ENCODE measurements around the gene SPDYE1. TPM values are rescaled to one million over a fixed set of nuclear protein-coding genes. Genes with fewer than 3 reads are reported as not detected.
"Not testable (repeated sequence)": the region's sequence is repeated elsewhere in the genome, so short reads cannot be mapped to it uniquely, and the experiment has no call there.

The SPDYE1 gene
- total RNA-seq, 1 donor from 2014 or later = not detected

DNA sequence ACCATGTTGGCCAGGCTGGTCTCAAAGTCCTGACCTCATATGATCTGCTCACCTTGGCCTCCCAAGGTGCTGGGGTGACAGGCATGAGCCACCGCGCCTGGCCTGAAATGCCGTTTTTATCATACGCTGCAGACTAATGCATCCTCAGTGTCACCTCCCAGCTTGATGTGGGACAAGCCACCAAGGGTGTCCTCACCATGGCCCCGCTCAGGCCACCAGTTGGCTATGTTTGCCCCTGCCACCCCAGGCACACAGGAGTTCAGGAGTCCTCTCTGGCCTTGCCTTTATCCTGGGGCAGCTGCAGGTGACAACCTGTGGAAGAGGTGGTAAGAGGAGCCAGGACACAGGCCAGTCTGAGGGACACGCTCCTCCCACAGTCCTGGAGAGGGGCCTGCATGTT lies 3.0 kb upstream of the SPDYE1 start:
- DNase-seq (ENCODE audit: low read depth); H3K27me3 ChIP-seq (ENCODE audit: control insufficient read depth, insufficient read depth, low read length); H3K4me3 ChIP-seq (ENCODE audit: low read depth, low read length); H3K36me3 ChIP-seq (ENCODE audit: control insufficient read depth, insufficient read depth, low read length): not testable (repeated sequence)

DNA sequence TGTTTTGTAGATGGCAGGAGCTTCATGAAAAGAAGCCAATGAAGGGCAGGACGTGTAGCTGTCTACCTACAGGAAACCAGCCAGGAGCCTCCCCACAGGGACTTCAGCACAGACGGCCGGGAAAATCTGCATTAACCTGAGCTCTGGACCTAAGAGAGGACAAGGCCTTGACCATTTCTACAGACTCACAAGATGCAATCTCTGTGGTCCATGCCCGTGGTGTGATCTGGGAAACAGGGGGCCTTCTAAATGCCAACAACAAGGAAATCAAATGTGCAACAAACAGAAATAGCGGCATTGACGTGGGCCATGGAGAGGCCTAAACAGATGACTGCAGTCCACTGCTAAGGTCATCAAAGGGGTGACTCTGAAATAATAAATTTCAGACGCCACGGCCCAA lies 14.4 kb downstream of the SPDYE1 start:
- DNase-seq (ENCODE audit: low read depth); H3K36me3 ChIP-seq (ENCODE audit: control insufficient read depth, insufficient read depth, low read length); H3K4me3 ChIP-seq (ENCODE audit: low read depth, low read length); H3K27me3 ChIP-seq (ENCODE audit: control insufficient read depth, insufficient read depth, low read length): not testable (repeated sequence)

DNA sequence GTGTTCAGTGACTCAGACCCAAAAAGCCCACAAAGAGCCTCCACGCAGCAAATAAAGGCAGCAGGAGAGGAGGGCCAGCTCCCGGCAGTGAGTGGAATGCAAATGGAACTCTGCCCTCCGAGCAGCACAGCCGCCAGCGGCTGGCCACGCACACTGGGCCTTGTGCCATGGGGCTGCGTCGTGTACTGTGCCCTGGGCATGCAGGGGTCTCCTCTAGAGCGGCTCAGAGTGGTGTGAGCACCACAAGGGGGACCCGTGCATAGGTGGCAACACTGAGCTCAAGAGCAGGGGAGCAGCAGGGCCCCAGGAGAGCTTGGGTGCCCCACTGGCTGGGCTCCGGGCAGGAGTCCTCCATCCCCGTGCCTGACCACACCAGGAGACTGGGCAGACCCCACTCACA lies 17.4 kb downstream of the SPDYE1 start:
- H3K4me3 ChIP-seq (ENCODE audit: low read depth, low read length); DNase-seq (ENCODE audit: low read depth); H3K27me3 ChIP-seq (ENCODE audit: control insufficient read depth, insufficient read depth, low read length); H3K36me3 ChIP-seq (ENCODE audit: control insufficient read depth, insufficient read depth, low read length): not testable (repeated sequence)

DNA sequence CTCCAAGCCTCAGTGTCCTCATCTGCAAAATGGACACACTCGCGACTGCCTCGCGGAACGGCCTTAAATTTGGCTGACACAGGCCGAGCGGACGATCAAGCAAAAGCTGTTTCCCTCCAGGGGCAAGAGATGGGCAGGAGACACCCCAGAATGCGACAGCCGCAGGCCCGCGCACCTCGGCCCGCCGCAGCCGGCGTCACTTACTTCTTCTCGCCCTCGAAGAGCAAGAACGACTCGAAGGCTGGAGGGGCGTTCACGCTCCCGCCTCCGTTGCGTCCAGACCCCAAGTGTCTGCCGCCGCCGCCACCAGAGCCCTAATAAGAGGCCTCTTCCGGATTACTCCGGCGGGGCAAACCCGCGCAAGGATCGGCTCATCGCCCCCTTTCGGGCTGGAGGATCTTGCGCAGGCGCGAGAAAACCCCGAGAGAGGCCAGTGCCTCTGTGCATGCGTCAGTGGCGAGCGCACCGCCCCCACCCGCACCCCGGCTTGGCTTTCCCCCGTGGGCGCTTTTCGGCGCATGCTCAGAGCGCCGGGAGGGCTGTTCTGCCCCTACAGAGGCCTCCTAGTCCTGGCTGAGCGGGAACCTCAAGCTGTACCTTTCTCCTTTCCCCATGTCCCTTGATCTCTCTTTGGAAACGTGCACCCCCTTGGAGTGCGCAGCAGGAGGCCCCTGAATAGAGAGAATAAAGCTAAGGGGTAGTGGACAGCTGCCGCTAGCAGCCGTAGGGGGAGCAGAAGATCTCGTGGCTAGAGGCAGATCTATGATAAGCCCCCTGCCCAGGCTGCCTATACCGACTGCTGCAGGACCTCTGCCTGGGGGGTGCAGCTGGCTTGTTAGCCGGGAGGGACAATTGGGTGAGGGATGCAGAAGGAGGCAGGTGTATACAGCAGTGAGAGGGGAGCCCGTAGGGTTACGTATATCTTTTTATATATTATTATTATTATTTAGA lies 21.4 kb downstream of the SPDYE1 start:
- H3K4me3 ChIP-seq (ENCODE audit: low read depth, low read length) = peak overlapping the region; percentile 62
- H3K27me3 ChIP-seq (ENCODE audit: control insufficient read depth, insufficient read depth, low read length); H3K36me3 ChIP-seq (ENCODE audit: control insufficient read depth, insufficient read depth, low read length): not testable (repeated sequence)
- TF ChIP-seq, protein P1, sequence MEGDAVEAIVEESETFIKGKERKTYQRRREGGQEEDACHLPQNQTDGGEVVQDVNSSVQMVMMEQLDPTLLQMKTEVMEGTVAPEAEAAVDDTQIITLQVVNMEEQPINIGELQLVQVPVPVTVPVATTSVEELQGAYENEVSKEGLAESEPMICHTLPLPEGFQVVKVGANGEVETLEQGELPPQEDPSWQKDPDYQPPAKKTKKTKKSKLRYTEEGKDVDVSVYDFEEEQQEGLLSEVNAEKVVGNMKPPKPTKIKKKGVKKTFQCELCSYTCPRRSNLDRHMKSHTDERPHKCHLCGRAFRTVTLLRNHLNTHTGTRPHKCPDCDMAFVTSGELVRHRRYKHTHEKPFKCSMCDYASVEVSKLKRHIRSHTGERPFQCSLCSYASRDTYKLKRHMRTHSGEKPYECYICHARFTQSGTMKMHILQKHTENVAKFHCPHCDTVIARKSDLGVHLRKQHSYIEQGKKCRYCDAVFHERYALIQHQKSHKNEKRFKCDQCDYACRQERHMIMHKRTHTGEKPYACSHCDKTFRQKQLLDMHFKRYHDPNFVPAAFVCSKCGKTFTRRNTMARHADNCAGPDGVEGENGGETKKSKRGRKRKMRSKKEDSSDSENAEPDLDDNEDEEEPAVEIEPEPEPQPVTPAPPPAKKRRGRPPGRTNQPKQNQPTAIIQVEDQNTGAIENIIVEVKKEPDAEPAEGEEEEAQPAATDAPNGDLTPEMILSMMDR (IDR thresholded peaks at IDR 0.05; ENCODE audit: insufficient read depth, low read length, poor library complexity, severe bottlenecking) = peak; percentile 69
- DNase-seq (ENCODE audit: low read depth) = peak; percentile 56

DNA sequence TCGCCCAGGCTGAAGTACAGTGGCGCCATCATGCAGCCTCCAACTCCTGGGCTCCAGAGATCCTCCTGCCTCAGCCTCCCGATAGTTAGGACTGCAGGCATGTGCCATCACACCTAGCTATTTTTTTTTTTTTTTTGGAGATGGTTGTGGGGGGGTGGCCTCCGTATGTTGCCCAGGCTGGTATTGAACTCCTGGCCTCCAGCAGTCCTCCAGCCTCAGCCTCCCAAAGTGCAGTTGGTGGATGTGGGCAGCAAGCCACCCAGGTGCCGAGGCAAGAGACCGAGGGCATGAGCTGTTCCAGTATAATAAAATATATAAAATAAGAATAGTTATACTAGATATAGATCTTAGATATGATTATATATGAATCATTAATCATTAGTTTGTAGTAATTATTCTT lies 22.1 kb downstream of the SPDYE1 start:
- not testable (repeated sequence) for H3K4me3 ChIP-seq (ENCODE audit: low read depth, low read length); H3K36me3 ChIP-seq (ENCODE audit: control insufficient read depth, insufficient read depth, low read length); H3K27me3 ChIP-seq (ENCODE audit: control insufficient read depth, insufficient read depth, low read length); DNase-seq (ENCODE audit: low read depth)

DNA sequence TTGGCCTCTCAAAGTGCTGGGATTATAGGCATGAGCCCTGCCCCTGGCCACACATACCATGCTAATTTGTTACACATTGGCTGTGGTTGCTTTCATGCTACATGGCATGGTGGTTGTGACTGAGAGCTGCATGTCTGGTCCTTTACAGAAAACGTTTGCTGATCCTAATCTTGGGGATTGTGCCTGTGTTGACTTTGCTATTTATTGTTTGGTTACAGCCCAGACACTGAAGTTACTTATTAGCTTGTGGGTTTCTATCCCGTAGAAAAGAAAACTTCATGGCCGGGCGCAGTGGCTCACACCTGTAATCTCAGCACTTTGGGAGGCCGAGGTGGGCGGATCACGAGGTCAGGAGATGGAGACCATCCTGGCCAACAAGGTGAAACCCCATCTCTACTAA lies 24.4 kb downstream of the SPDYE1 start:
- not testable (repeated sequence) for H3K36me3 ChIP-seq (ENCODE audit: control insufficient read depth, insufficient read depth, low read length); DNase-seq (ENCODE audit: low read depth)

DNA sequence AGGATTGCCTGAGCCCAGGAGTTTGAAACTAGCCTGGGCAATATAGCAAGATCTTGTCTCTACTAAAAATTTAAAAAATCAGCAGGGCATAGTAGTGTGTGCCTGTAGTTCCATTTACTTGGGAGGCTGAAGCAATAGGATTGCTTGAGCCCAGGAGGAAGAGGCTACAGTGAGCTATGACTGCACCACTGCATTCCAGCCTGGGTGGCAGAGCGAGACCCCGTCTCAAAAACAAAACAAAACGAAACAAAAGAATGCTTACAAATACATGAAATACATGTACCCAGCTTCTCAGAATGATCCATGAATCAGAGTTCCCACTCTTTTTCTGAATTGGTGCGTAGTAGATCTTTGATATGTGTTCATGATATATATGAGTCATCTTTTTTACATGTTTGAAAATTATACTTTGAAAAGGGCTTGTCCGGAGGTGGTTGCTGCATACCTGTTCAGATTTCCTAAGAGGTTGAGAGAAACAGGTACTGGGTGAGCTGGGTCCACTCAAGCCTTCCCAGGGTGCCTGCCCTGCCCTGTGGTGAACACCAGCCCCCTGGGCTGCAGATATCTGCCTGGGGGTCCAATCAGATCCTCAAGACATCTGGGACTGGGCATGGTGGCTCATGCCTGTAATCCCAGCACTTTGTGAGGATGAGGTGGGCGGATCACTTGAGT lies 25.2 kb downstream of the SPDYE1 start:
- not testable (repeated sequence) for H3K4me3 ChIP-seq (ENCODE audit: low read depth, low read length); H3K27me3 ChIP-seq (ENCODE audit: control insufficient read depth, insufficient read depth, low read length); H3K36me3 ChIP-seq (ENCODE audit: control insufficient read depth, insufficient read depth, low read length); DNase-seq (ENCODE audit: low read depth)

More for the DNA sequence above, 24.4 kb downstream of the SPDYE1 start:
- H3K27me3 ChIP-seq (ENCODE audit: control insufficient read depth, insufficient read depth, low read length); H3K4me3 ChIP-seq (ENCODE audit: low read depth, low read length): not testable (repeated sequence)

DNA sequence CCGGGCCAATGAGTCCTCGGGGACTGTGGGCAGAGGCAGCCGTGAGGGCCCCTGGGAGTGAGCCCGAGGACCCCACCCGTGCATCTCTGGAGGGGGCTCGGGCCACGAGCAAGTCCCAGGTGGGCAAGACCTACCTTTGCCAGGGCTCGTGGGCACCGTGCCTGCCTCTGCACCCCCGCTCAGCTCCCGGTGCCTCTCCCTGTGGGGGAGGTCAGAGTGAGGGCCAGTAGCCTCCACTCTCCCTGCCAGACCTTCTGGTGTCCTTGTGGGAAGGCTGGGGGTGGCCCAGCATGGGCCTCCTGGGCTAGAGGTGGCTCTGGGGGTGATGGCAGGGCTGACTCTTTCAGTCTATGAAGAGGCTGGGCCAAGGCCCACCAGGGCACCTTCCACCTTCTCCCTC lies 31.7 kb downstream of the SPDYE1 start:
- not testable (repeated sequence) for DNase-seq (ENCODE audit: low read depth)

DNA sequence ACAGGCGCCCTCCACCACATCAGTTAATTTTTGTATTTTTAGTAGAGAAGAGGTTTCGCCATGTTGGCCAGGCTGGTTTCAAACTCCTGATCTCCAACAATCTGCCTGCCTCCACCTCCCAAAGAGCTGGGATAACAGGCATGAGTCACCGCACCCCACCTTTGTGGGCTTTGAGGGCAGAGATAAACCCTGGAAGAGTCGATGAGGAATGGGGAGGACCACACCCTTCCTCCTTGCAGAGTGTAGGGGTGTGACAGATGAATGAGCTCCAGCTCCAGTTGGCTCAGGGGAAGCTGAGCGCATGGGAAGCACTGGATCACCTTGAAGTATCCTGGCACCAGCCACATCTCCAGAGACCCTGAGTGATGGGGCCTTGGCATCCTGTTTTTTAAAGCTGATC lies 32.3 kb downstream of the SPDYE1 start:
- not testable (repeated sequence) for H3K27me3 ChIP-seq (ENCODE audit: control insufficient read depth, insufficient read depth, low read length); H3K4me3 ChIP-seq (ENCODE audit: low read depth, low read length); H3K36me3 ChIP-seq (ENCODE audit: control insufficient read depth, insufficient read depth, low read length); DNase-seq (ENCODE audit: low read depth)

More for the DNA sequence above, 31.7 kb downstream of the SPDYE1 start:
- H3K4me3 ChIP-seq (ENCODE audit: low read depth, low read length); H3K27me3 ChIP-seq (ENCODE audit: control insufficient read depth, insufficient read depth, low read length); H3K36me3 ChIP-seq (ENCODE audit: control insufficient read depth, insufficient read depth, low read length): not testable (repeated sequence)

DNA sequence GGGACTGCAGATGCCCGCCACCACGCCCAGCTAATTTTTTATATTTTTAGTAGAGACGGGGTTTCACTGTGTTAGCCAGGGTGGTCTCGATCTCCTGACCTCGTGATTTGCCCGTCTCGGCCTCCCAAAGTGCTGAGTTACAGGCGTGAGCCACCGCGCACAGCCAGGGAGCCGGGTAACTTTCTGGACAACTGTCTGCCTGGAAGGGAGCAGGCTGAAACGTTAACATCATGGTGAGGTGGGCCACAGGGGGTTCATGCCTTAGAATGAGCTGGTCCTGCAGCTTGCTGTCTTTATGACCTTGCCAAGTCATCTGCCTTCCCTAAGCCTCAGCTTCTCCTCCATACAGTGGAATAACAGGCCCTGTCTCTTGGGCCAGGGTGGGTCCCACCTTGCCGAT lies 33.6 kb downstream of the SPDYE1 start:
- not testable (repeated sequence) for H3K27me3 ChIP-seq (ENCODE audit: control insufficient read depth, insufficient read depth, low read length); DNase-seq (ENCODE audit: low read depth); H3K4me3 ChIP-seq (ENCODE audit: low read depth, low read length); H3K36me3 ChIP-seq (ENCODE audit: control insufficient read depth, insufficient read depth, low read length)

DNA sequence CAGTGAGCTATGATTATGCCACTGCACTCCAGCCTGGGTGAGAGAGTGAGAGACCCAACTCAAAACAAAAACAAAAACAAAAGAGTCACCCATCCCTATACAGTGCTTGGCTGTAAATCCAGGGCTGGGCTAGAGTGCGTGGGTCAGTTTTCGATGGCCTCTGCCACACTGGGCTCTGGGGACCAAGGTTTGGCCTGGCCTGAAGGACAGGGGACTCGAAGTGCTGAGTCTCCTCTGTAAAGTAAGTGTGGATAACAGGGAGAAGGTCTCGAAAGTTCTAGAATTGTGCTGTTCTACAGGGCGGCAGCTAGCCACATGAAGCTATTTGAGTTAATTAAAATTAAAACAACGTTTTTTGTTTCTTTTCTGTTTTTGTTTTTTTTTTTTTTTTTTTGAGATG lies 34.3 kb downstream of the SPDYE1 start:
- DNase-seq (ENCODE audit: low read depth); H3K27me3 ChIP-seq (ENCODE audit: control insufficient read depth, insufficient read depth, low read length); H3K4me3 ChIP-seq (ENCODE audit: low read depth, low read length); H3K36me3 ChIP-seq (ENCODE audit: control insufficient read depth, insufficient read depth, low read length): not testable (repeated sequence)

DNA sequence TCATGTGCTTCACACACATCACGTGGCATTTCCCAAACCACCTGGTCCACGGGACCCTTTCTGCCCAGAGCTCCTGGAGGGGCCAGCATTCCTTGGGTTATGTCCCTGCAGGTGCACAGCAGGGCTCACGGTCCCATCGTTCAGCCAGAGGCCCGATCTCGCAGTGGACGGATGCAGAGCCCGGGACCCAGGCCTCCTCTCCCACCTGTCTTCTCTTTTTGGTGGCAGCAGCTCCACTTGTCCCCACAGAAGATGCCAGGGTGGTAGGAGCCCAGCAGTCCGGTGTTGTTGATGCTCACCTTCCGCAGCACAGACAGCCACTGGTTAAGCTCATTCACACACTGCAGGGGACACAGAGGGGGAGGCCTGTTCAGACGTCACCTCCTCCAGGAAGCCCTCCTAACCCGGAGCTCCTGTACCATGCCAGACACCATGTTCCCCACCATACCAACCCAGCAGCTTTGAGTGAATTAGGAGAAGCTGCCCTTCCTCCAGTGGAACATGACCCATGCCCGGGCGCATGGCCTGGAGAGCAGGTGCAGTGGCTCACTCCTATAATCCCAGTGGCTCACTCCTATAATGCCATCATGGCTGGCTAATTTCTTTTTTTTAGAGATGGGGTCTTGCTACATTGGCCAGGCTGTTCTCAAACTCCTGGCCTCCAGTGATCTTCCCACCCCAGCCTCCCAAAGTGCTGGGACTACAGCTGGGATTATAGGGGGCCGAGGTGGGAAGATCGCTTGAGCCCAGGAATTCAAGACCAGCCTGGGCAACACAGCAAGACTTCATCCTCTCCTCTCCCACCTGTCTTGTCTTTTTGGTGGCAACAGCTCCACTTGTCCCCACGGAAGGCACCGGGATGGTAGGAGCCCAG lies 36.5 kb downstream of the SPDYE1 start:
- not testable (repeated sequence) for H3K36me3 ChIP-seq (ENCODE audit: control insufficient read depth, insufficient read depth, low read length); H3K27me3 ChIP-seq (ENCODE audit: control insufficient read depth, insufficient read depth, low read length); DNase-seq (ENCODE audit: low read depth); H3K4me3 ChIP-seq (ENCODE audit: low read depth, low read length)

DNA sequence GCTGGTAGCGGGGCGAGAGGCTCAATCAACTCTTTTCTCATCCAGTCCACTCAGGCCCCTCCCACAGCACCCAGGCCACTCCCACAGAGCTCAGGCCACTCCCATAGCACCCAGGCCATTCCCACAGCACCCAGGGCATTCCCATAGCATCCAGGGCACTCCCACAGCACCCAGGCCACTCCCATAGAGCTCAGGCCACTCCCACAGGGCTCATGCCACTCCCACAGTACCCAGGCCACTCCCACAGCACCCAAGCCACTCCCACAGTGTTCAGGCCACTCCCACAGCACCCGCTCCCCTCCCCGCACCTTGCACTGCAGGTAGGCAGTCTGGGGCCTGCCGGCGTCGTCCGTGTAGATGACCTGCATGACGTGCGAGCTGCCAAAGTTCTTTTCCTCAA lies 38.7 kb downstream of the SPDYE1 start:
- DNase-seq (ENCODE audit: low read depth); H3K36me3 ChIP-seq (ENCODE audit: control insufficient read depth, insufficient read depth, low read length); H3K27me3 ChIP-seq (ENCODE audit: control insufficient read depth, insufficient read depth, low read length): not testable (repeated sequence)

More for the DNA sequence above, 38.7 kb downstream of the SPDYE1 start:
- H3K4me3 ChIP-seq (ENCODE audit: low read depth, low read length) = not testable (repeated sequence)

All from kidney epithelial cell (primary cell).